ENCODE results near the gene RANBP17. TPM values are rescaled to one million over a fixed set of nuclear protein-coding genes. Genes with fewer than 3 reads are reported as not detected.

Gene RANBP17
- total and polyA plus RNA-seq, 2 donors from 2014 or later: 2.0 to 15.4 TPM

- H3K27ac ChIP-seq (ENCODE audit: low read depth in 2 of 2, low read length in 2 of 2): no peak overlapping the region
- H3K36me3 ChIP-seq (ENCODE audit: control insufficient read depth in 2 of 3, insufficient read depth in 3 of 3, low read length in 3 of 3): no peaks in the 10 kb centered on the region
- H3K4me1 ChIP-seq (ENCODE audit: control insufficient read depth in 2 of 3, insufficient read depth in 2 of 3, low read depth in 1 of 3, low read length in 3 of 3): no peaks in the 10 kb centered on the region
- no peaks in the 10 kb centered on the region for H3K27me3 ChIP-seq (ENCODE audit: control insufficient read depth, insufficient read depth, low read length)
- H3K9me3 ChIP-seq (ENCODE audit: control insufficient read depth in 2 of 3, insufficient read depth in 1 of 3, low read length in 3 of 3): no peaks in the 10 kb centered on the region
- DNase-seq: no peak
- no peak for FAIRE-seq
- H3K9ac ChIP-seq (ENCODE audit: low read length in 3 of 3): no peak overlapping the region
- intact Hi-C loops (cut with DNase I): no loop called here
- H3K4me3 ChIP-seq (ENCODE audit: low read length in 3 of 3): no peak overlapping the region
- TF ChIP-seq CTCF (IDR thresholded peaks at IDR 0.05; ENCODE audit: borderline replicate concordance, extremely low read depth, insufficient read depth): no peak
These were observed 276.1 kb downstream of the RANBP17 start for GRCh38 chr5:171137768-171138525.

- H3K9me3 ChIP-seq (ENCODE audit: control insufficient read depth in 2 of 3, insufficient read depth in 1 of 3, low read length in 3 of 3): no peaks in the 10 kb centered on the region
- H3K9ac ChIP-seq (ENCODE audit: low read length in 3 of 3): no peak overlapping the region
- FAIRE-seq: no peak
- intact Hi-C loops (cut with DNase I): no loop called here
- H3K4me3 ChIP-seq (ENCODE audit: low read length in 3 of 3): no peak overlapping the region
- no peak overlapping the region for H3K27ac ChIP-seq (ENCODE audit: low read depth in 2 of 2, low read length in 2 of 2)
- no peaks in the 10 kb centered on the region for H3K36me3 ChIP-seq (ENCODE audit: control insufficient read depth in 2 of 3, insufficient read depth in 3 of 3, low read length in 3 of 3)
- no peaks in the 10 kb centered on the region for H3K27me3 ChIP-seq (ENCODE audit: control insufficient read depth, insufficient read depth, low read length)
- H3K4me1 ChIP-seq (ENCODE audit: control insufficient read depth in 2 of 3, insufficient read depth in 2 of 3, low read depth in 1 of 3, low read length in 3 of 3): no peaks in the 10 kb centered on the region
- DNase-seq: no peak
- TF ChIP-seq CTCF (IDR thresholded peaks at IDR 0.05; ENCODE audit: borderline replicate concordance, extremely low read depth, insufficient read depth): no peak
These were observed 277.4 kb downstream of the RANBP17 start for GRCh38 chr5:171139227-171139626.

DNA sequence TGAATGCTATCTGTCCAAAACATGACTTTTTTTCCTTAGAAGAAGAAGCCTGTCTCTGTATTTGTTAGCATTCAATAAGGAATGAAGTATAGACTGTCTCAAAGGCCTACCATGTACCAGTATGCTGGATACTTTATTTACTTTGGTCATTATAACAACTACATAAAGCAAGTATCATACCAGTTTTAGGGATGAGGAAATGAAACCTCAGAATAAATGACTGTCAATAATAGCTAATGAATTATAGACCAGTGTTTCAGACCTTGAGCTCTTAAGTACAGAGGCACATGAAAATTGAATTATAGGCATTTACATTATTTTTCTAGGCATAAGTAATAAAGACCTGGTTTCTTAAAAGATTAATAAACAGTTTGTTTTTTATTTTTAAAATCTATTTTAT, 280.8 kb downstream of the RANBP17 start:
- H3K27me3 ChIP-seq (ENCODE audit: control insufficient read depth, insufficient read depth, low read length): no peaks in the 10 kb centered on the region
- H3K4me3 ChIP-seq (ENCODE audit: low read length in 3 of 3): no peak overlapping the region
- no peaks in the 10 kb centered on the region for H3K9me3 ChIP-seq (ENCODE audit: control insufficient read depth in 2 of 3, insufficient read depth in 1 of 3, low read length in 3 of 3)
- DNase-seq (no peak), FAIRE-seq (no peak)
- TF ChIP-seq CTCF (IDR thresholded peaks at IDR 0.05; ENCODE audit: borderline replicate concordance, extremely low read depth, insufficient read depth): no peak
- H3K27ac ChIP-seq (ENCODE audit: low read depth in 2 of 2, low read length in 2 of 2): no peak overlapping the region
- no peak overlapping the region for H3K9ac ChIP-seq (ENCODE audit: low read length in 3 of 3)
- H3K4me1 ChIP-seq (ENCODE audit: control insufficient read depth in 2 of 3, insufficient read depth in 2 of 3, low read depth in 1 of 3, low read length in 3 of 3): no peaks in the 10 kb centered on the region
- H3K36me3 ChIP-seq (ENCODE audit: control insufficient read depth in 2 of 3, insufficient read depth in 3 of 3, low read length in 3 of 3): no peaks in the 10 kb centered on the region
- intact Hi-C loops (cut with DNase I): no loop called here
